Activated naive CD4-positive, alpha-beta T cell treated with anti-CD3 and anti-CD28 coated beads for 36 hours (primary cell): ENCODE results near the gene CD46. TPM values are rescaled to one million over a fixed set of nuclear protein-coding genes. Genes with fewer than 3 reads are reported as not detected.
"Not testable (repeated sequence)": the region's sequence is repeated elsewhere in the genome, so short reads cannot be mapped to it uniquely, and the experiment has no call there.

Experiments
- CTCF ChIA-PET: fragments of 350-600 bp; sonication (Branson Sonifier 250); formaldehyde crosslinking; loops from one replicate; lab custom pipeline; 2021; ENCODE audit warnings: antibody characterized with exemption; lab: Charles Lee
- DNase-seq: peaks from one replicate; pipeline ENCODE4 v3.0.0-alpha.2; 2020
- H3K27ac Mint-ChIP-seq: one replicate; pipeline ENCODE4 v1.8.0; 2021; ENCODE audit warnings: mild to moderate bottlenecking, mixed read lengths
- H3K27me3 Mint-ChIP-seq: one replicate; pipeline ENCODE4 v1.8.0; 2021; ENCODE audit warnings: low read depth, mixed read lengths
- H3K36me3 Mint-ChIP-seq: one replicate; pipeline ENCODE4 v1.8.0; 2021; ENCODE audit warnings: low read depth, mixed read lengths
- H3K4me1 Mint-ChIP-seq: one replicate; pipeline ENCODE4 v1.8.0; 2021; ENCODE audit warnings: low read depth, mixed read lengths
- H3K4me3 Mint-ChIP-seq: one replicate; pipeline ENCODE4 v1.8.0; 2021; ENCODE audit warnings: mild to moderate bottlenecking, moderate library complexity, mixed read lengths
- H3K9me3 Mint-ChIP-seq: one replicate; pipeline ENCODE4 v1.8.0; 2021; ENCODE audit warnings: mixed read lengths
- intact Hi-C: fragments of 100-400 bp; cut with micrococcal nuclease; formaldehyde crosslinking; loops from one replicate; pipeline ENCODE4 v1.15.1; 2023
- total RNA-seq, 2 experiments: library from RNA; stranded (reverse); gene quantifications; one replicate each; pipeline ENCODE4 v1.2.3, GENCODE V29; 2021

Gene CD46
- total RNA-seq, 2 experiments from 2014 or later: 91.0 to 93.4 TPM

DNA sequence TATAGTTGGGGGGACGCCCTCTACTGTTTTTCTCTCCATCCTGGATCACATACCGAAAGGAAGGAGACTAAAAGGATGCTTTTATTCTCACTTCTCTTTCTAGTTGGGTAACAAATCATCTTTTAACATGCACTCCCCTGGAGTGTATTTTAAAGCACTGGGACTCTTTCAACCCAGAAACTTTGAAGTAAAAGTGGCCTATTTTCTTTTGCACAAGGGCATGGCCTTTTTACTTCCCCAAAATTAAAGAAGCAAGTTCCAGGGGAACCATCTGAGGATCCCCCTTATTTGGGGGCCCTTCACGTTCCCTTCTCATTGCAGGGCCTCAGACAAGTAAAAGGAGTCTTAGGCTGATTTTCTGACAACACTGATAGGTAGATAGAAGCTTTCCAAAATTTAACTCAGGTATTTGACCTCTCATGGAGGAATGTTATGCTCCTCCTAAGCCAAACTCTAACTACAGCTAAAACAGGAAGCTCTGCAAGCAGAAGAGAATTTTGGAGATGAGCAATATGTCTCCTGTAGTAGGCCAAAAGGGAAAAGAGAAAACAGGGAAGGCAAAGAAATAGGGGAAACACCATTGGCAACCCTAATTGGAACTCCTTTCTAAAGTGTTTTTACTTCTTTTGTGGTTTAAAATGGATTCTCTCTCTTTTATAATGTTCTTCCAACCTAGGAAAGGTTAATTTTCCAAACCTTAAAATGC lies 8.9 kb upstream of the CD46 start:
- Mint-ChIP-seq H3K27me3 (no peaks in the 10 kb centered on the region), H3K4me1 (peaks cover 8% of the 10 kb centered on the region), H3K36me3 (no peaks in the 10 kb centered on the region), H3K4me3 (no peak overlapping the region), H3K27ac (no peak overlapping the region), H3K9me3 (no peaks in the 10 kb centered on the region)
- DNase-seq: no peak
- CTCF ChIA-PET: no interaction called here
- intact Hi-C loops: no loop called here

DNA sequence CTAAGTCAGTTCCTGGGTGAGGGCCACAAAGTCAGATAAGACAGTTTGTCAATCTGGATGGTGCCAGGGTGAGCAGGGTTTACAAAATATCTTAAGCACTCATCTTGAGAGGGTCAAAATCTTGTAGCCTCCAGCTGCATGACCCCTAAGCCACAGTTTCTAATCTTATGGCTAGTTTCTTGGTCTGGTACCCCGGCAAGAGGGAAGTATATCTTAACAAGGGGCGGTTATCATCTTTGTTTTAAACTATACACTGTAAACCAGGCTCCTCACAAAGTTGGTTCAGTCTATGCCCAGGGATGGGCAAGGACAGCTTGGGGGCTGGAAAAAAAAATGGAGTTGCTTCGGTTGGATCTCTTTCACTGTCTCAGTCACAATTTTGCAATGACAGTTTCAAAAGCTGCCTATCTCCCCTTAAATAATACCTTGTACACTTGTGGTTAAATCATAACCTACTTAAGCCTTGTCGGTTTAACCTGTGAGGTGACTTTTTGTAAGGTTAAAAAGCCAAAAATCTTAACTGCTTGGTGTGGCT lies 7.8 kb upstream of the CD46 start:
- Mint-ChIP-seq H3K9me3 (no peaks in the 10 kb centered on the region), H3K4me3 (no peak overlapping the region), H3K36me3 (no peaks in the 10 kb centered on the region), H3K27me3 (no peaks in the 10 kb centered on the region), H3K4me1 (peaks cover 5% of the 10 kb centered on the region), H3K27ac (no peak overlapping the region)
- DNase-seq: no peak
- CTCF ChIA-PET: interaction anchor here (0.6 kb wide), 1 partner anchor 53 kb away, joined by 5 read pairs; no protein-coding TSS in a partner anchor
- intact Hi-C loops: no loop called here

DNA sequence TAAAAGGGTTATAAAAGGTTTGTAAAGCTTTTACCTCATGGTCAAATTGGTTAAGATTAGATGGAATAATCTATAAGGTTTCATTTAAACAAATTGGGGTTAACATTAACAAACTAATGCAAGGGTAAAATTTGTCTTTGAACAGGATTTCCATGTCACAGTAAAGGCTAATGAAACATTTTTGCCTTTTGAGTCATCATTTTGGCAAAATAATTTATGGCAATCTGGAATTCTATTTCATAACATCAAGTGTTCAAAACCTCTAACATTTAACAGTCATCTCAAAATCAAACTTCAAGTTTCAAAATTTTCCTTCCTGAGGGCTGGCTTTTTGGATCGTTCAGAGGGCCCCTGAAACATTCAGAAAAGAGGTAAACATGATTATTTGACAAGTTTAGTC lies 6.6 kb upstream of the CD46 start:
- H3K27ac Mint-ChIP-seq: no peak overlapping the region
- no peaks in the 10 kb centered on the region for H3K36me3 Mint-ChIP-seq
- DNase-seq: no peak
- no peaks in the 10 kb centered on the region for H3K9me3 Mint-ChIP-seq
- no peak overlapping the region for H3K4me3 Mint-ChIP-seq
- peaks cover 15% of the 10 kb centered on the region for H3K4me1 Mint-ChIP-seq
- intact Hi-C loops: no loop called here
- CTCF ChIA-PET: no interaction called here
- H3K27me3 Mint-ChIP-seq: no peaks in the 10 kb centered on the region

DNA sequence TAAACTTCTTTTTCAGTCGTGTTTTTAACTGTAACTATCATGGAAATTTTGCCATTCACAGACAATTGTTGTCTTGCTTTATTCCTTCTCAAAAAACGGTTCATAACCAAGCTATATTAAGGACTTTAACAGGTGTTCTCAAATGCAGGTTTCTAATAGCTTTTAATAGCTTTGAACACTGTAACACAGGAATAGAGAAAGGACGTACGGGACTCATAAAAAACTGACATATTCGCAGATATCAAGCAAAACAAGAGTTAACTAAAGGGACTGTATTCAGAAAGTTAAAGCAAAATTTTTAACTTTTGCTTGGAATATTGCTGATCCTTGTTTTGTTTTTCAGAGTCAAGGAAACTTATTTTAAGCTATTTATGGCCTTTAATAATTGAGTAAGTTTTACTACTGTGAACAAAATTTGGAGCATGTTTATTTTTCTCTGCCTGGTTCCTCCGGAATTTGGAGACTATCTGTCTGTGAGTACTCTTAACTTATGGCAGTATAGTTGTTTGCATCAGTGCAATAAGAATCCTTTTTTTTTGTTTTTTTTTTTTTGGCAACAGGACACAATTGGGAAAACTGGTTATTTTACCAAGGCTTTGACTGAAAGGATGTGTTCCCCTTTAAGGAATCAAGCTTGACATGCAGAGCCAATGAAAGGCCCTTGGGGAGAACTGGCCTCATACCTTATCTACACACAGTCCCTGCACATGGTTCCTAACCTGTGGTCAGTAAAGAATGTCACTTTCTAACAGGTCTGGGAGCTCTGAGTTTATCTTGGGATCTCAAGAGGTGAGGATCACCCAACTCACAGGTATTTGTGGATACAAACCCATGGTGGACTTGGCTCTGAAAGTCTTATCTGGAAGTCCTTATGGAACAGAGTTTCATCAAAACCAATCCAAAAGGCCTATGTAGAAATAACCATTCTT lies 5.8 kb upstream of the CD46 start:
- DNase-seq: no peak
- H3K27me3 Mint-ChIP-seq: no peaks in the 10 kb centered on the region
- H3K4me3 Mint-ChIP-seq: no peak overlapping the region
- H3K9me3 Mint-ChIP-seq: no peaks in the 10 kb centered on the region
- no peak overlapping the region for H3K27ac Mint-ChIP-seq
- intact Hi-C loops: no loop called here
- no peaks in the 10 kb centered on the region for H3K36me3 Mint-ChIP-seq
- CTCF ChIA-PET: interaction anchor here (0.6 kb wide), 1 partner anchor 51 kb away, joined by 3 read pairs; no protein-coding TSS in a partner anchor
- peaks cover 22% of the 10 kb centered on the region for H3K4me1 Mint-ChIP-seq

DNA sequence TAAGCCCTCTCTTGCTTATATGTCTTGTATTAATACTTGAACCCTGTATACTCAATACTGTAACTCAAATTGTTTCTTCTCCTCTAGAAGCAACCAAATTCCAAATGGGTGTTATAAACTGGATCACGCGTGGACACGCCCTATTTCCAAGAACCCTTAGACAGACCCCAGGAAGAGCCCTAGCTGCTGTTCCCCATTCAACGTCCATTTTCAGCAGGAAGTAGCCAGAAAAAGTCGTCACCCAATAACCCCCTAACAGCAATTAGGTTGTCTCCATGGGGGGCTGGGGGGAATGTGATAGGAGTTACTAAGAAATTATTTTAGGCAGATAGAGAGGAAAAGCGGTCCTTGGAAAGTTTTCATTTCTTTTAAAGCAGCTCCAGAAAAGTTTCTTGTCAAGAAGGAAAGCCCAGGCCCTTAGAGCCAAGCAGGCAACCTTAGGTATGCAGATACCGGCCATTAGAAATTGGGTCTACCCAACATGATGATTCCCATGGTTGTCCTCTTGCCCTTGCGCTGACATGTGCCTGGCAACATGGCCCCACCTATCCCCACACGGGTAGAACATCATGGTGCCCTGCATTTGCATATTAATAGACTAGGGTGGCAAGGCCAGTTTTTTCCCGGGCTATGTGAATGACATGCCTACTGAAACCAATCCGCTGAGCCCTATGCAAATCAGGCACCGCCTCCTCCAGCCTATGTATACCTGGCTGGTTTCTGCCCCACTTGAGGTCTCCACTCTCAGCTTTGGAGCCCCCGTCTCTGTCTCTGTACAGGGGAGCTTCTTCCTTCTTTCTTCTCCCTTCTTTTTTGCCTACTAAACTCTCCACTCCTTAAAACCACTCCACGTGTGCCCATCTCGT lies 4.0 kb upstream of the CD46 start:
- Mint-ChIP-seq H3K4me1 (peaks cover 25% of the 10 kb centered on the region), H3K27ac (no peak overlapping the region), H3K36me3 (peaks cover 5% of the 10 kb centered on the region), H3K4me3 (no peak overlapping the region), H3K27me3 (no peaks in the 10 kb centered on the region), H3K9me3 (no peaks in the 10 kb centered on the region)
- DNase-seq: no peak
- CTCF ChIA-PET: interaction anchor here (1.9 kb wide), 1 partner anchor 49 kb away, joined by 5 read pairs; no protein-coding TSS in a partner anchor
- intact Hi-C loops: no loop called here

DNA sequence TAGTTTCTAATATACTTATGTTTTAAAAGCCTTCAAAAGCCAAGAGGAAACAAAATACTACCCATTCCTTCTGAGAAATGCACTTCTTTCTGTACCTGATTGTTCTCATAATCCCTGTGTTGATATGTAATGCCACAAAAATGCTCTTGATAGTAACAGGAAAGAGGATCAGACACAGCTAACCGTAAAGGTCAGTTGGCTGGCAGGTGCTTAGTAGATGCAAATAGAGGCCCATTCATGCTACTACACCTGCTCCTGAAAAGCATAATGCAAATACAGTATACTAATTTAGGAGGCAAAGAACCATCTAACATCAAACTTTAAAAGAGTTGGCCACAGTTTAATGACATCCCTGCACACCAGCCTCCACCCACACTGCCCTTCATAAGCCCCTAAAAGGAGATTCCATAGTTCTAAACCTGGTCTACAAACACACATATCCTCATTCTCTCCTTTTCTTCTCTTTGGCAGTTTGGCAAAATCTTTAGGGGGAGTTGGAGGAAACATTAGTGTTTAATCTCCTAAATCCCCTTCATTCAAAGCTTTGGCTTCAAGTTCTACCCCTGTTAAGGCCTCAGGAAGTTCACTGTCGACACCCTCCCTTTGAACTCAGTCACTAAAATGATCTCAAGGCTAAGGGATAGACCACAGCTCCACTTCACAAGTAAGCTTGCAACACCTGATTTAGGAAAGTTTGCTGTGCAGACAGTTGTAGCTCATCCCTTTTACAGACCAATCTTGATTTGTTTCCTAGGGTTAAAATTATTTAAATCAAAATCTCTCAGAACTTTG lies 2.9 kb upstream of the CD46 start:
- H3K9me3 Mint-ChIP-seq: no peaks in the 10 kb centered on the region
- intact Hi-C loops: no loop called here
- CTCF ChIA-PET: interaction anchor here (1.9 kb wide), 1 partner anchor 48 kb away, joined by 5 read pairs; no protein-coding TSS in a partner anchor
- peaks cover 30% of the 10 kb centered on the region for H3K4me1 Mint-ChIP-seq
- no peaks in the 10 kb centered on the region for H3K27me3 Mint-ChIP-seq
- DNase-seq: no peak
- no peak overlapping the region for H3K4me3 Mint-ChIP-seq
- peaks cover 5% of the 10 kb centered on the region for H3K36me3 Mint-ChIP-seq
- no peak overlapping the region for H3K27ac Mint-ChIP-seq

DNA sequence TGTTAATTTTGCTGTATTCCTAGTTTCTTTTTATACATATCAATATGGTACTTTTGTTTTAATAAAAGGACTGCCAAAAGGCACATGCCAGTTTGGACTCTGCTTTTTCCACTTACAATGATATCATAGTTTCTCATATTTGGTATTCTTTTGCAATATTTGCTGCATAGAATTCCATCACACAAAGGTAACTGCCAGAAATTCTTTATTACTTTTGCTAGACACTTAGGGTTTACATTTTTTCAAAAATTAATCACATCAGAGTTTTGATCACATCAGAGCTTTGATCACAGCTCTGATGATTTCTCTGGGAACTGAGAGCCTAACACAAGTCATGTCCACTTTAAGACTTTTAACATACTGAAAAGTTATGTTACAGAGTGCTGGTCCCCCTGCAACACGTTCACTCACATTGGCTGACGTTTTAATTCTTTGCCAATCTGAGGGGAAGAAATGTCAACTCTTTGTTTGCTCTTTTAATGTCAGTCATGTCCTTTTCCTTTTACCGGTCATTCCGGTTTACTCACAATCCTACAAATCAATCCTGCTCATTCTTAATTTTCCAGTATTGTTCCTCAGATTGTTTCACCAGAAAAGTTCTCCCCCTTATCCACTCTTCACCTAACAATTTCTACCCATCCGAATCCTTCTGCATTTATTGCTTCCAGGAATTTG lies 1.1 kb upstream of the CD46 start:
- H3K27ac Mint-ChIP-seq: peak overlapping the region; percentile 98
- no peaks in the 10 kb centered on the region for H3K9me3 Mint-ChIP-seq
- no peaks in the 10 kb centered on the region for H3K27me3 Mint-ChIP-seq
- DNase-seq: no peak
- intact Hi-C loops: loop anchor here (1.0 to 10.0 kb wide), 4 partner anchors 133 to 1176 kb away; partner anchors contain the start of genes CD55 and CR1
- CTCF ChIA-PET: no interaction called here
- peaks cover 9% of the 10 kb centered on the region for H3K36me3 Mint-ChIP-seq
- H3K4me3 Mint-ChIP-seq: peak overlapping the region; percentile 92
- H3K4me1 Mint-ChIP-seq: peaks cover 47% of the 10 kb centered on the region

DNA sequence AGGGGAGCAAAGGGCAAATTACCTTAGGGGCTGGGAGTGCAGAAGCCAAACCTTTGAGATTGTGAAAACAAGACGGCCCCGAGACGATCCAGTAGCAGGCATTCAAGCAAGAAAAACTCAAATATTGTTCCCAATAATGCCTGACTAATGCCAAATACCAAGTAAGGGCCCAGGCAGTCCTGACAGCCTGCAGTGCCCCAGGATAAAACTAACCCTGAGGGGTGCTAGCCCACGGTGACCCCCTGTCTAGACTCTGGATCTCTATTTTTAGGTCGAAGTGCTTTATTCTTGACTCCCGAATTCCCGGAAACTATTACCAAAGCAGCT lies 428 bp upstream of the CD46 start:
- Mint-ChIP-seq H3K4me1 (peaks cover 54% of the 10 kb centered on the region), H3K27ac (peak overlapping the region; percentile 98), H3K4me3 (peak overlapping the region; percentile 92), H3K36me3 (peaks cover 15% of the 10 kb centered on the region)
- DNase-seq, H3K27me3 Mint-ChIP-seq, CTCF ChIA-PET, H3K9me3 Mint-ChIP-seq: not testable (repeated sequence)
- intact Hi-C loops: loop anchor here (1.0 to 10.0 kb wide), 4 partner anchors 132 to 1177 kb away; partner anchors contain the start of genes CD55 and CR1

DNA sequence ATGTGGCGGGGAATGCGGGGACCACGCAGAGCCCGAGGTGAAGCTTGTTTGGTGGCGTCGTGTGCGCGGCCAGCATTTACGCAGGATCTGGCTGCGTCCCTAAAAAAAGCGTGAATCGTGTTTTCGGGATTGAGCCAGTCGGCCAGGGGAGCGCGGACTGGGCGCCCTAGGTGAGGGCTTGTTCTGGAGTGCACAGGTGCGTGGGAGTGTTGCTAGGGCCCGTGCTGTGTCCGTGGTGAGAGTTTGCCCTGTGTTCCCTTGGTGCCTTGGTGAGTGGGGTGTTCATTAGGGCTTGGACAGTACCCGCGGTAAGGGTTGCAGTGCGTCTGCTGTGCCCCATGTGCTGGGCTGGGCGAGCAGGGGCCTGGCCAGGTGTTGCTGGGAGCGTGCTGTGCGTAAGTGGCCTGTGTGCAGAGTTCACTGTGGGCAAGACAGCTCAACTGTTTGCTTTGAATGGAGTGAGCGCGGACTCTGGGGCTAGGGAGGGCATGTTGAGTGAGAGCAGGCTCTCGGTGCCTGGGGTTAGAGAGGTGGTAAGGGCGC lies 673 bp downstream of the CD46 start:
- CTCF ChIA-PET: interaction anchor here (0.8 to 1.8 kb wide), 3 partner anchors 33 to 45 kb away, joined by 6 to 7 read pairs (median 6); no protein-coding TSS in a partner anchor
- H3K4me3 Mint-ChIP-seq: peak overlapping the region; percentile 92
- intact Hi-C loops: loop anchor here (1.0 to 10.0 kb wide), 9 partner anchors 45 to 1178 kb away; partner anchors contain the start of genes CD55, CR1 and YOD1
- H3K27me3 Mint-ChIP-seq: no peaks in the 10 kb centered on the region
- H3K36me3 Mint-ChIP-seq: peaks cover 22% of the 10 kb centered on the region
- DNase-seq: peak; percentile 53
- H3K9me3 Mint-ChIP-seq: no peaks in the 10 kb centered on the region
- H3K4me1 Mint-ChIP-seq: peaks cover 60% of the 10 kb centered on the region
- H3K27ac Mint-ChIP-seq: peak overlapping the region; percentile 98

DNA sequence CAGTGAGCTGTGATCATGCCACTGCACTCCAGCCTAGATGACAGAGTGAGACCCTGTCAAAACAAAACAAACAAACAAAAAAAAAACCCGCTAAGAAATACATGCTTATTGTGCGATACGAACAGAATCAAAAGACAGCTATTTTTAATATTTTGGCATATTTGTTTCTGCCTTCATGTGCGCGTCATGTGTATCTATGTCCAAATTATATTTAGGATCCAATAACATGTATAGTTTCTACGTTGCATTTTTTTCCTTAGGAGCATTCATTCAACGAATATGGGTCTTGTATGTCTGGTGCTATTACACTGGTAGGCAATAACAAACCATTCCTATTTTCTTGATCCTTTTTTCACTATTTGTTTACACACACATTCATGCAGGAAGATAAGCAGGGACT lies 1.8 kb downstream of the CD46 start:
- H3K36me3 Mint-ChIP-seq: peaks cover 30% of the 10 kb centered on the region
- no peaks in the 10 kb centered on the region for H3K9me3 Mint-ChIP-seq
- no peaks in the 10 kb centered on the region for H3K27me3 Mint-ChIP-seq
- H3K27ac Mint-ChIP-seq: no peak overlapping the region
- H3K4me1 Mint-ChIP-seq: peaks cover 67% of the 10 kb centered on the region
- H3K4me3 Mint-ChIP-seq: peak overlapping the region; percentile 92
- CTCF ChIA-PET: interaction anchor here (0.8 to 1.8 kb wide), 3 partner anchors 32 to 44 kb away, joined by 6 to 7 read pairs (median 6); no protein-coding TSS in a partner anchor
- DNase-seq: no peak
- intact Hi-C loops: loop anchor here (2.0 to 10.0 kb wide), 6 partner anchors 119 to 1179 kb away; partner anchors contain the start of genes CD55, CR1 and YOD1
